ENCODE measurements around the gene DARS1.

DARS1 gene

GRCh38 chr2:135874777-135875365 is 110.6 kb downstream of the DARS1 start:
- DNase-seq = no peak

- DNase-seq = no peak
Measured at GRCh38 chr2:135870571-135870970, 114.9 kb downstream of the DARS1 start.

DNA sequence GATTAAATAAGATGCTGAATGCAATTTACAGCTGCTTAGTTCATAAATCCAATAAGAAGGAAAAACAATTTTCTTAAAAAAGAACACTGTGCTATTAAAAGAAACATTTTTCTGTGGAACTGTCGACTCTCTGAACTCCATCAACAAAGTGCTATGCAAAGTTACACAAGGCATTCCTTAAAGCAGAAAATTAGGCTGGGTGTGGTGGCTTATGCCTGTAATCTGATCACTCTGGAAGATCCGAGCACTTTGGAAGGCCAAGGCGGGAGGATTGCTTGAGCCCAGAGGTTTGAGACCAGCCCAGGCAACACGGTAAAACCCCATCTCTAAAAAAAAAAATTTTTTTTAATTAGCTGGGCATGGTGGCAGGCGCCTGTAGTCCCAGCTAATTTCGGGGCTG is 122.2 kb downstream of the DARS1 start:
- DNase-seq = no peak

- DNase-seq = no peak
Measured at GRCh38 chr2:135862718-135863117, 122.7 kb downstream of the DARS1 start.

Data from CD4-positive, alpha-beta T cell treated with Interleukin-1 beta for 1 hour (primary cell).